SKM-1 (cell line): ENCODE measurements around the gene PGLYRP4.

Experiments
- DNase-seq: peaks from one replicate; lab custom pipeline; 2025; ENCODE audit not compliant: unreplicated experiment; lab: John Stamatoyannopoulos, UW

Gene PGLYRP4

GRCh38 chr1:153292740-153293479 is 55.7 kb downstream of the PGLYRP4 start:
- no peak for DNase-seq

GRCh38 chr1:153292185-153292584 is 56.5 kb downstream of the PGLYRP4 start:
- no peak for DNase-seq

- no peak for DNase-seq
Measured at GRCh38 chr1:153291514-153291913, 57.1 kb downstream of the PGLYRP4 start.

- no peak for DNase-seq
Measured at GRCh38 chr1:153288634-153289275, 59.9 kb downstream of the PGLYRP4 start.
